GM12878 (cell line): ENCODE data around the gene MSH2. TPM values are rescaled to one million over a fixed set of nuclear protein-coding genes. Genes with fewer than 3 reads are reported as not detected.

ENCODE experiments used
- ATAC-seq: fragments of 200-7000 bp; cut with Tn5 transposase; 3 replicates; pipeline ENCODE4 v1.9.1; 2020; ENCODE audit warnings: mild to moderate bottlenecking, moderate library complexity
- BruUV-seq: library from RNA; stranded (reverse); fragments of 400-500 nt; replicated peaks from 2 replicates; lab custom pipeline; 2021; lab: Mats Ljungman, UMichigan
- CTCF ChIA-PET: fragments of 300-600 bp; sonication (Branson Sonifier 250); formaldehyde crosslinking; extraction: SDS; loops from one replicate; lab custom pipeline; 2021; ENCODE audit warnings: inconsistent platforms; lab: Yijun Ruan, JAX
- POLR2A ChIA-PET: fragments of 350-600 bp; formaldehyde crosslinking; extraction: SDS; loops from one replicate; lab custom pipeline; 2021; ENCODE audit warnings: inconsistent platforms; lab: Charles Lee
- RAD21 ChIA-PET: fragments of 300-600 bp; sonication (Branson Sonifier 250); formaldehyde crosslinking; loops from one replicate; lab custom pipeline; 2023; ENCODE audit warnings: antibody characterized with exemption; ENCODE audit not compliant: unreplicated experiment; lab: Charles Lee
- SMC1A ChIA-PET: fragments of 300-600 bp; sonication (Branson Sonifier 250); formaldehyde crosslinking; loops from one replicate; lab custom pipeline; 2023; ENCODE audit not compliant: unreplicated experiment, uncharacterized antibody; lab: Charles Lee
- DNase-seq: peaks from one replicate; pipeline ENCODE4 v3.0.0-alpha.2; 2011; ENCODE audit warnings: low read depth, low spot score
- FAIRE-seq: peaks from 3 replicates; lab custom pipeline; 2011; peaks lifted over from hg19 to GRCh38; lab: Jason Lieb, UNC
- H2AFZ ChIP-seq: 2 replicates; pipeline ENCODE4 v1.6.0; 2011; ENCODE audit warnings: low read depth, low read length, control low read depth; ENCODE audit not compliant: control insufficient read depth
- H3K27ac ChIP-seq: 2 replicates; pipeline ENCODE4 v1.5.1; 2011; ENCODE audit warnings: control low read depth; ENCODE audit not compliant: control insufficient read depth, insufficient read depth
- H3K27me3 ChIP-seq, 2 experiments: replicated peaks in 1 of 2; 2 replicates each; pipeline versions ENCODE4 v1.6.0 to v1.6.1; 2011; ENCODE audit warnings: low read length in 1 of 2; ENCODE audit not compliant: control insufficient read depth in 2 of 2, insufficient read depth in 2 of 2
- H3K36me3 ChIP-seq, 2 experiments: 2 replicates each; pipeline ENCODE4 v1.5.1; 2011; ENCODE audit warnings: low read length in 1 of 2; ENCODE audit not compliant: control insufficient read depth in 2 of 2, insufficient read depth in 2 of 2
- H3K4me1 ChIP-seq: 2 replicates; pipeline ENCODE4 v1.6.1; 2011; ENCODE audit warnings: mild to moderate bottlenecking, low read length, moderate library complexity, mixed read lengths; ENCODE audit not compliant: control insufficient read depth, insufficient read depth
- H3K4me2 ChIP-seq: 2 replicates; pipeline ENCODE4 v1.6.0; 2011; ENCODE audit warnings: control low read depth; ENCODE audit not compliant: control insufficient read depth, insufficient read depth
- H3K4me3 ChIP-seq: fragments of 200-600 bp; sonication (generic); 2 replicates; pipeline ENCODE4 v1.5.1; 2016
- H3K79me2 ChIP-seq: 2 replicates; pipeline ENCODE4 v1.6.0; 2011; ENCODE audit warnings: low read length; ENCODE audit not compliant: control insufficient read depth, insufficient read depth
- H3K9ac ChIP-seq: 2 replicates; pipeline ENCODE4 v1.8.0; 2011; ENCODE audit warnings: low read length, control low read depth, mixed read lengths; ENCODE audit not compliant: control insufficient read depth, insufficient read depth
- H3K9me3 ChIP-seq: replicated peaks from 3 replicates; pipeline ENCODE4 v1.5.1; 2011; ENCODE audit warnings: mild to moderate bottlenecking, low read length; ENCODE audit not compliant: control insufficient read depth, insufficient read depth
- H4K20me1 ChIP-seq: 2 replicates; pipeline ENCODE4 v1.6.0; 2011; ENCODE audit not compliant: control insufficient read depth, insufficient read depth
- CHD1 ChIP-seq: IDR thresholded peaks from 2 replicates; pipeline ENCODE4 v1.6.1; 2012; ENCODE audit warnings: low read depth, low read length, improper control_type of control experiment
- CHD4 ChIP-seq: fragments of 200-600 bp; sonication (generic); IDR thresholded peaks from 2 replicates; pipeline ENCODE4 v1.6.1; 2016; ENCODE audit warnings: mild to moderate bottlenecking
- CREB1 ChIP-seq: IDR thresholded peaks from 2 replicates; pipeline ENCODE4 v1.6.1; 2012; ENCODE audit warnings: low read depth, mild to moderate bottlenecking, inconsistent platforms
- EP300 ChIP-seq, 2 experiments: fragments of 150-350 bp in 1 of 2; IDR thresholded peaks; 2 replicates each; pipeline ENCODE4 v1.6.1; 2011 to 2012; ENCODE audit warnings: low read depth in 2 of 2, low read length in 2 of 2, borderline replicate concordance in 1 of 2, improper control_type of control experiment in 1 of 2, inconsistent platforms in 1 of 2; ENCODE audit not compliant: control insufficient read depth in 1 of 2
- GABPA ChIP-seq: IDR thresholded peaks from 2 replicates; pipeline ENCODE4 v1.6.1; 2014; ENCODE audit warnings: antibody characterized with exemption, low read depth, mild to moderate bottlenecking, inconsistent platforms
- KLF5 ChIP-seq: fragments of 450-650 bp; IDR thresholded peaks from 2 replicates; pipeline ENCODE4 v1.6.1; 2014; ENCODE audit warnings: mild to moderate bottlenecking; ENCODE audit not compliant: partially characterized antibody
- MYB ChIP-seq: fragments of 150-350 bp; IDR thresholded peaks from 2 replicates; pipeline ENCODE4 v1.6.1; 2014; ENCODE audit warnings: mild to moderate bottlenecking, low read depth, low read length, borderline replicate concordance
- NFYA ChIP-seq: IDR thresholded peaks from 2 replicates; pipeline ENCODE4 v1.6.1; 2011; ENCODE audit warnings: low read depth, mild to moderate bottlenecking, low read length, improper control_type of control experiment, borderline replicate concordance
- PML ChIP-seq: IDR thresholded peaks from 2 replicates; pipeline ENCODE4 v1.6.1; 2012; ENCODE audit warnings: low read length, inconsistent platforms
- ZNF384 ChIP-seq: IDR thresholded peaks from 2 replicates; pipeline ENCODE4 v1.6.1; 2012; ENCODE audit warnings: low read depth, mild to moderate bottlenecking, low read length, improper control_type of control experiment, borderline replicate concordance
- WGBS: methylation state at CpG from one replicate; pipeline ENCODE4 v1.1.6; 2016; ENCODE audit warnings: low lambda C conversion rate; ENCODE audit not compliant: insufficient replicate concordance, insufficient coverage; ENCODE audit errors: missing lambda C conversion rate; 5-methylcytosine and 5-hydroxymethylcytosine counted together
- in situ Hi-C: fragments of 300-500 bp; cut with MboI; formaldehyde crosslinking; loops from 9 replicates; pipeline ENCODE4 v1.14.3; 2018; ENCODE audit warnings: mixed read lengths
- intact Hi-C: fragments of 100-400 bp; cut with micrococcal nuclease; formaldehyde crosslinking; loops from one replicate; pipeline ENCODE4 v1.14.2; 2022; ENCODE audit not compliant: unreplicated experiment
- polyA plus RNA-seq, 11 experiments: library from polyadenylated mRNA; depleted of rRNA in 4 of 11; unstranded in 6 of 11; stranded (reverse) in 5 of 11; fragments of >200 nt; fragmentation: Nextera tagmentation in 4 of 11; fragmentation: Illumina TruSeq in 1 of 11; extraction: Ambion mirVana in 4 of 11; extraction: Trizol in 1 of 11; gene quantifications; 1 replicate in 1 of 11; 2 replicates in 10 of 11; pipeline versions ENCODE4 v1.2.1 to v1.2.3, GENCODE V29; 2011 to 2016; ENCODE audit warnings: inconsistent platforms in 2 of 11, missing spikeins in 2 of 11, low read depth in 1 of 11
- total RNA-seq, 4 experiments: library from RNA; depleted of rRNA in 3 of 4; stranded (reverse); fragments of >200 nt in 3 of 4; fragmentation: Illumina TruSeq in 1 of 4; extraction: Trizol in 1 of 4; gene quantifications; 2 replicates each; pipeline versions ENCODE4 v1.2.1 to v1.2.3, GENCODE V29; 2013 to 2021
- TF ChIP-seq, protein P1 (sequence below): IDR thresholded peaks from 2 replicates; pipeline ENCODE4 v1.6.1; 2011; ENCODE audit warnings: low read depth, mild to moderate bottlenecking, low read length, moderate library complexity, borderline replicate concordance; ENCODE audit errors: extremely low read depth
- TF ChIP-seq, protein P2 (sequence below): IDR thresholded peaks from 2 replicates; pipeline ENCODE4 v1.6.1; 2011; ENCODE audit warnings: mild to moderate bottlenecking, low read depth, low read length, moderate library complexity; ENCODE audit not compliant: insufficient replicate concordance
- TF ChIP-seq, protein P3 (sequence below): fragments of 450-650 bp; IDR thresholded peaks from 2 replicates; pipeline ENCODE4 v1.6.1; 2017; ENCODE audit warnings: mild to moderate bottlenecking

The MSH2 gene
- total and polyA plus RNA-seq, 10 of the 15 experiments (the other 5 are each of a cell fraction or from before 2014, with no cell fraction given): 24.3 to 94.4 (median 55.5) TPM

DNA sequence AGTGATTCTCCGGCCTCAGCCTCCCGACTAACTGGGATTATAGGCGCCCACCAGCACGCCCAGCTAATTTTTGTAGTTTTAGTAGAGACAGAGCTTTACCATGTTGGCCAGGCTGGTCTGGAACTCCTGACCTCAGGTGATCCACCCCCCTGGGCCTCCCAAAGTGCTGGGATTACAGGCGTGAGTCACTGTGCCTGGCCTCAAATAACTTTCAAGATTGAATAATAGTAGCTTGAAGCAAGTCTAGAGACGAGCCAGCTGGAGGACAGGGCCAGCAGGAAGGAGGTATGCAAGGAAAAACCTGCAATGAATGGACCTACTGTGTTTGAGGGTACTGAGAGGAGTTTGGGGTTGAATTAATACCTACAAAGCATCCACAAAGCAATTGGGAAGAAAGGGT, 87.5 kb downstream of the MSH2 start (continued):
- TF ChIP-seq GABPA (no peak), CHD4 (no peak), MYB (no peak)

DNA sequence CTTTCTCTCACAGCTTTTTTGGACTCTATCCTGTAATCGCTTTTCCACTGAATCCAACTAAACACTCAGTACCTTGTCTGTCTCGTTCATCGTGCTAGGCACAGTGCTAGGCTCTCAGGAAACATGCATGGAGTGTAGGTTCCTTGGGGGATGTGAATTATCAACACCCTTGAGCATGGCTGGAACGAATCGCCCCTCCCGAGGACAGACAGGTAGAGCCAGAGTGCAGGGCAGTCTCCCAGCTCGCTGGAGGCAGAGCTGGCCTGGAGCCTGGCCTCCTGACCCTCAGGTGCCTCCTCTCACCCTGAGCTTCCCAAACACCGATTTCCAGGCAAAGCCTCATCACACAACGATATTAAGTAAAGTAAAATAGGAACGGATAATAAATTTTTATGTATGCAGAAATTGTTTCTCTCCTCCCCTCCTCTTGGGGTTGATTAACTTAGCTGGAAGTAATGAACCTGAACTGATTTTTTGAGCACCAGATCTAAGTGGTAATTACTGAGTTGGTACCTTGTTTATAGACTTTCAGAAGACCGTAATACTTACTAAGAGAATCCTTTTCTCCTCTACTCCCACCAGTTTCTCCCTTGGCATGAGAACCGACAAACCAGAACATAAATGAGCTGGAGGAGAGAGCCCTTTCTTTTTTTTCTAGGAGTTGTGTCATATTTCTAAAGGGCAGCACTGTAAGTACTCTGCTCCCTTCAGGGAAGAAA, 90.5 kb downstream of the MSH2 start:
- ChIA-PET POLR2A (no interaction called here), CTCF (interaction anchor here (0.7 kb wide), 1 partner anchor 156 kb away, joined by 3 read pairs; no protein-coding TSS in a partner anchor), RAD21 (no interaction called here), SMC1A (no interaction called here)
- FAIRE-seq: no peak
- TF ChIP-seq GABPA (no peak), NFYA (no peak), CHD1 (no peak), CREB1 (no peak), ZNF384 (no peak), KLF5 (no peak), EP300 (IDR thresholded peaks at IDR 0.05; ENCODE audit: borderline replicate concordance in 1 of 2, control insufficient read depth in 1 of 2, low read depth in 2 of 2, low read length in 2 of 2) (no peak), PML (no peak)
- TF ChIP-seq, protein P1, sequence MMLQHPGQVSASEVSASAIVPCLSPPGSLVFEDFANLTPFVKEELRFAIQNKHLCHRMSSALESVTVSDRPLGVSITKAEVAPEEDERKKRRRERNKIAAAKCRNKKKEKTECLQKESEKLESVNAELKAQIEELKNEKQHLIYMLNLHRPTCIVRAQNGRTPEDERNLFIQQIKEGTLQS: no peak
- TF ChIP-seq, protein P2, sequence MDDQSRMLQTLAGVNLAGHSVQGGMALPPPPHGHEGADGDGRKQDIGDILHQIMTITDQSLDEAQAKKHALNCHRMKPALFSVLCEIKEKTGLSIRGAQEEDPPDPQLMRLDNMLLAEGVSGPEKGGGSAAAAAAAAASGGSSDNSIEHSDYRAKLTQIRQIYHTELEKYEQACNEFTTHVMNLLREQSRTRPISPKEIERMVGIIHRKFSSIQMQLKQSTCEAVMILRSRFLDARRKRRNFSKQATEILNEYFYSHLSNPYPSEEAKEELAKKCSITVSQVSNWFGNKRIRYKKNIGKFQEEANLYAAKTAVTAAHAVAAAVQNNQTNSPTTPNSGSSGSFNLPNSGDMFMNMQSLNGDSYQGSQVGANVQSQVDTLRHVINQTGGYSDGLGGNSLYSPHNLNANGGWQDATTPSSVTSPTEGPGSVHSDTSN: no peak
- TF ChIP-seq, protein P3, sequence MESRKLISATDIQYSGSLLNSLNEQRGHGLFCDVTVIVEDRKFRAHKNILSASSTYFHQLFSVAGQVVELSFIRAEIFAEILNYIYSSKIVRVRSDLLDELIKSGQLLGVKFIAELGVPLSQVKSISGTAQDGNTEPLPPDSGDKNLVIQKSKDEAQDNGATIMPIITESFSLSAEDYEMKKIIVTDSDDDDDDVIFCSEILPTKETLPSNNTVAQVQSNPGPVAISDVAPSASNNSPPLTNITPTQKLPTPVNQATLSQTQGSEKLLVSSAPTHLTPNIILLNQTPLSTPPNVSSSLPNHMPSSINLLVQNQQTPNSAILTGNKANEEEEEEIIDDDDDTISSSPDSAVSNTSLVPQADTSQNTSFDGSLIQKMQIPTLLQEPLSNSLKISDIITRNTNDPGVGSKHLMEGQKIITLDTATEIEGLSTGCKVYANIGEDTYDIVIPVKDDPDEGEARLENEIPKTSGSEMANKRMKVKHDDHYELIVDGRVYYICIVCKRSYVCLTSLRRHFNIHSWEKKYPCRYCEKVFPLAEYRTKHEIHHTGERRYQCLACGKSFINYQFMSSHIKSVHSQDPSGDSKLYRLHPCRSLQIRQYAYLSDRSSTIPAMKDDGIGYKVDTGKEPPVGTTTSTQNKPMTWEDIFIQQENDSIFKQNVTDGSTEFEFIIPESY: no peak
- Histone ChIP-seq H3K27ac (no peak overlapping the region), H2AFZ (no peak overlapping the region), H4K20me1 (no peaks in the 10 kb centered on the region), H3K4me2 (no peak overlapping the region), H3K36me3 (no peaks in the 10 kb centered on the region), H3K4me1 (0 out of 2 replicates have a peak, but pooled peaks cover 3% of the 10 kb centered on the region), H3K79me2 (no peaks in the 10 kb centered on the region), H3K9me3 (peaks cover 5% of the 10 kb centered on the region; the same call in 1 of the 3 replicates), H3K27me3 (no peaks in the 10 kb centered on the region), H3K9ac (no peak overlapping the region), H3K4me3 (no peak overlapping the region)
- no TSS peak for BruUV-seq
- intact Hi-C loops (no loop called here), in situ Hi-C loops (no loop called here)
- WGBS: 92% methylated on average over 12 of the region's 12 CpGs
- no peak for ATAC-seq
- DNase-seq: no peak
